ENCODE measurements around the gene NDUFA8.
A peak's percentile ranks its signal among the peaks of the same experiment; 100 is the strongest.

Gene NDUFA8

GRCh38 chr9:122095010-122095767 is 64.4 kb downstream of the NDUFA8 start:
- peak; percentile 73 for TF ChIP-seq CTCF (IDR thresholded peaks at IDR 0.05; ENCODE audit: low read depth, low read length, missing control alignments)
- DNase-seq (ENCODE audit: low read depth), result peak; percentile 13

More at GRCh38 chr9:122095010-122095767, 64.4 kb downstream of the NDUFA8 start:
- H3K4me3 ChIP-seq (ENCODE audit: low read depth, low read length), result no peak overlapping the region
